Activated CD4-positive, alpha-beta memory T cell treated with anti-CD3 and anti-CD28 coated beads for 36 hours (primary cell): ENCODE measurements around the gene PRB3. TPM values are rescaled to one million over a fixed set of nuclear protein-coding genes. Genes with fewer than 3 reads are reported as not detected.
A peak's percentile ranks its signal among the peaks of the same experiment; 100 is the strongest.

ENCODE experiments used
- CTCF ChIA-PET: fragments of 350-600 bp; sonication (Branson Sonifier 250); formaldehyde crosslinking; loops from one replicate; lab custom pipeline; 2021; ENCODE audit warnings: antibody characterized with exemption, inconsistent platforms; lab: Charles Lee
- POLR2A ChIA-PET: fragments of 350-600 bp; sonication (Branson Sonifier 250); formaldehyde crosslinking; loops from one replicate; lab custom pipeline; 2021; ENCODE audit warnings: antibody characterized with exemption; lab: Charles Lee
- DNase-seq: peaks from one replicate; pipeline ENCODE4 v3.0.0-alpha.2; 2020
- H3K27ac Mint-ChIP-seq: one replicate; pipeline ENCODE4 v1.8.0; 2021; ENCODE audit warnings: mixed read lengths
- H3K27me3 Mint-ChIP-seq: one replicate; pipeline ENCODE4 v1.8.0; 2021; ENCODE audit warnings: mixed read lengths
- H3K36me3 Mint-ChIP-seq: one replicate; pipeline ENCODE4 v1.8.0; 2021; ENCODE audit warnings: mixed read lengths
- H3K4me1 Mint-ChIP-seq: one replicate; pipeline ENCODE4 v1.8.0; 2021; ENCODE audit warnings: low read depth, mixed read lengths
- H3K4me3 Mint-ChIP-seq: one replicate; pipeline ENCODE4 v1.8.0; 2021; ENCODE audit warnings: mild to moderate bottlenecking, mixed read lengths
- H3K9me3 Mint-ChIP-seq: one replicate; pipeline ENCODE4 v1.8.0; 2021; ENCODE audit warnings: mixed read lengths
- intact Hi-C: fragments of 100-400 bp; cut with micrococcal nuclease; formaldehyde crosslinking; loops from one replicate; pipeline ENCODE4 v1.15.1; 2023
- total RNA-seq, 2 experiments: library from RNA; stranded (reverse); gene quantifications; one replicate each; pipeline ENCODE4 v1.2.3, GENCODE V29; 2021

PRB3 gene
- total RNA-seq, result not detected

DNA sequence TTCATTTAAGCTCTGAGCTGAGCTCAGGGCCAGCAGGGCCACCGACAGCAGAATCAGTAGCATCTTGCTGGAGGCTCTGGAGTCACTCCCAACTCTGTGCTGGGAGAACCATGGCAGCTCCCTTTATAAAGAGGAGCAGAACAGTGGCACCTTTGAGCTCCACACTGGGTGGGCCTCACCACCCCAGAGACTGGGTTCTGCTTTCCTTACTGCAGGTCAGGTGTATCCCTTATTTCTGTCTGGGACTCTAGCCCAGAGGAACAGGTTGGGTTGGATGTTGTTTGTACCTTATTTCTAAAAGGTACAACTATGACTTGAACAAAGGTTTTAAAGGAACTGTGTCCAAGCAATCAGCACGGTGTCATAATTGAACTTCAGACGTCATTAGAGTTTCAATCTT lies at the start of gene PRB3:
TSS of gene PRB3 (minus strand) at position 101 of the 400 bp plus-strand sequence. CDS start at position 63, 38 bp downstream.
- Mint-ChIP-seq H3K27me3 (no peaks in the 10 kb centered on the region), H3K9me3 (no peaks in the 10 kb centered on the region), H3K4me3 (no peak within 1 kb of the TSS), H3K4me1 (no peaks in the 10 kb centered on the region), H3K27ac (no peak within 1 kb of the TSS), H3K36me3 (no peaks in the 10 kb centered on the region)
- intact Hi-C loops, result no loop called here
- ChIA-PET CTCF (no interaction called here), POLR2A (no interaction called here)
- DNase-seq, result no peak

DNA sequence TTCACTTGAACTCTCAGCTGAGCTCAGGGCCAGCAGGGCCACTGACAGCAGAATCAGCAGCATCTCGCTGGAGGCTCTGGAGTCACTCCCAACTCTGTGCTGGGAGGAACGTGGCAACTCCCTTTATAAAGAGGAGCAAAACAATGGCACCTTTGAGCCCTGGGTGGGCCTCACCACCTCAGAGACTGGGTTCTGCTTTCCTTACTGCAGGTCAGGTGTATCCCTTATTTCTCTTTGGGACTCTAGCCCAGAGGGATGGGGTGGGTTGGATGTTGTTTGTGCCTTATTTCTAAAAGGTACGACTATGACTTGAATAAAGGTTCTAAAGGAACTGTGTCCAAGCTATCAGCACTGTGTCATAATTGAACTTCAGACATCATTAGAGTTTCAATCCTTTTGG lies 40.8 kb upstream of the PRB3 start, which contains the start of gene PRB4:
TSS of gene PRB4 (minus strand) at position 101 of the 400 bp plus-strand sequence. CDS start at position 63, 38 bp downstream.
- CTCF ChIA-PET, result no interaction called here
- DNase-seq, result no peak
- H3K27me3 Mint-ChIP-seq, result no peaks in the 10 kb centered on the region
- H3K36me3 Mint-ChIP-seq, result peaks cover 2% of the 10 kb centered on the region
- no peak within 1 kb of the TSS for H3K27ac Mint-ChIP-seq
- POLR2A ChIA-PET, result no interaction called here
- H3K4me1 Mint-ChIP-seq, result no peaks in the 10 kb centered on the region
- intact Hi-C loops, result no loop called here
- H3K4me3 Mint-ChIP-seq, result no peak within 1 kb of the TSS
- peaks cover 16% of the 10 kb centered on the region for H3K9me3 Mint-ChIP-seq

GRCh38 chr12:11307143-11307542 lies 37.6 kb upstream of the PRB3 start:
- no peaks in the 10 kb centered on the region for H3K27me3 Mint-ChIP-seq
- intact Hi-C loops, result no loop called here

GRCh38 chr12:11273449-11273848 lies 3.9 kb upstream of the PRB3 start:
- no peak overlapping the region for H3K4me3 Mint-ChIP-seq
- no peaks in the 10 kb centered on the region for H3K36me3 Mint-ChIP-seq
- POLR2A ChIA-PET, result no interaction called here
- H3K27ac Mint-ChIP-seq, result no peak overlapping the region
- no peaks in the 10 kb centered on the region for H3K27me3 Mint-ChIP-seq
- no peak for DNase-seq
- H3K4me1 Mint-ChIP-seq, result no peaks in the 10 kb centered on the region
- intact Hi-C loops, result no loop called here
- CTCF ChIA-PET, result no interaction called here
- H3K9me3 Mint-ChIP-seq, result no peaks in the 10 kb centered on the region

More at GRCh38 chr12:11307143-11307542, 37.6 kb upstream of the PRB3 start:
- Mint-ChIP-seq H3K9me3 (peaks cover 20% of the 10 kb centered on the region), H3K27ac (no peak overlapping the region), H3K4me1 (no peaks in the 10 kb centered on the region), H3K36me3 (no peaks in the 10 kb centered on the region), H3K4me3 (no peak overlapping the region)
- CTCF ChIA-PET, result no interaction called here
- DNase-seq, result no peak
- POLR2A ChIA-PET, result no interaction called here

GRCh38 chr12:11264501-11264900 lies 5.0 kb downstream of the PRB3 start:
- DNase-seq, result no peak
- H3K9me3 Mint-ChIP-seq, result peaks cover 21% of the 10 kb centered on the region
- H3K27ac Mint-ChIP-seq, result no peak overlapping the region
- intact Hi-C loops, result no loop called here
- no peaks in the 10 kb centered on the region for H3K36me3 Mint-ChIP-seq
- CTCF ChIA-PET, result no interaction called here
- H3K27me3 Mint-ChIP-seq, result no peaks in the 10 kb centered on the region
- POLR2A ChIA-PET, result no interaction called here
- H3K4me3 Mint-ChIP-seq, result no peak overlapping the region
- H3K4me1 Mint-ChIP-seq, result no peaks in the 10 kb centered on the region

DNA sequence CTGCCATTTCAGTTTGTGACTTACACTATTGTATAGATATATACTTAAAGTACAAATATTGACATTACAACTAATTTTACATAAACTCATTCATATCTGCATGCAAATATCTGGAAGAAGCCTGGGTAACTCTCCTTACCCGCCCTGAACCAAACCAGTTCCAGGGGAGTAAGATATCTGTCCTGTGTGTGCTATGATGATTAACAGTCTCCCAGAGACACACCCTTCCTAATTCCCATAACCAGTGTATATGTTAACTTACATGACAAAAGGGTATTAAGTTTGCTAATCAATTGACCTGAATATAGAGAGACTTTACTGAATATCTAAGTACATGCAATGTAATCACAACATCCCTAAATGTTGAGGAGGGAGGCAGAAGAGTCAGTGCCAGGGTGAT lies 23.0 kb downstream of the PRB3 start:
- Mint-ChIP-seq H3K27me3 (no peaks in the 10 kb centered on the region), H3K36me3 (peaks cover 4% of the 10 kb centered on the region), H3K9me3 (peaks cover 6% of the 10 kb centered on the region), H3K4me3 (no peak overlapping the region), H3K27ac (no peak overlapping the region), H3K4me1 (no peaks in the 10 kb centered on the region)
- intact Hi-C loops, result no loop called here
- ChIA-PET POLR2A (no interaction called here), CTCF (no interaction called here)
- no peak for DNase-seq

- ChIA-PET POLR2A (no interaction called here), CTCF (no interaction called here)
- Mint-ChIP-seq H3K27ac (no peak overlapping the region), H3K4me1 (no peaks in the 10 kb centered on the region), H3K4me3 (no peak overlapping the region), H3K27me3 (no peaks in the 10 kb centered on the region), H3K9me3 (no peaks in the 10 kb centered on the region), H3K36me3 (no peaks in the 10 kb centered on the region)
- no peak for DNase-seq
- intact Hi-C loops, result no loop called here
Observed at GRCh38 chr12:11242656-11243055, 26.9 kb downstream of the PRB3 start.

GRCh38 chr12:11240348-11240930 lies 29.1 kb downstream of the PRB3 start:
- no peaks in the 10 kb centered on the region for H3K27me3 Mint-ChIP-seq
- H3K9me3 Mint-ChIP-seq, result peaks cover 3% of the 10 kb centered on the region
- no peaks in the 10 kb centered on the region for H3K36me3 Mint-ChIP-seq
- H3K27ac Mint-ChIP-seq, result no peak overlapping the region
- H3K4me3 Mint-ChIP-seq, result no peak overlapping the region
- no peaks in the 10 kb centered on the region for H3K4me1 Mint-ChIP-seq
- ChIA-PET CTCF (interaction anchor here (1.3 kb wide), 1 partner anchor 12 kb away, joined by 4 read pairs; no protein-coding TSS in a partner anchor), POLR2A (no interaction called here)
- intact Hi-C loops, result no loop called here
- DNase-seq, result no peak

GRCh38 chr12:11238275-11238674 lies 31.2 kb downstream of the PRB3 start:
- CTCF ChIA-PET, result no interaction called here
- Mint-ChIP-seq H3K36me3 (no peaks in the 10 kb centered on the region), H3K4me3 (no peak overlapping the region), H3K9me3 (peaks cover 3% of the 10 kb centered on the region), H3K4me1 (no peaks in the 10 kb centered on the region), H3K27me3 (no peaks in the 10 kb centered on the region), H3K27ac (no peak overlapping the region)
- POLR2A ChIA-PET, result no interaction called here
- intact Hi-C loops, result no loop called here
- DNase-seq, result no peak

DNA sequence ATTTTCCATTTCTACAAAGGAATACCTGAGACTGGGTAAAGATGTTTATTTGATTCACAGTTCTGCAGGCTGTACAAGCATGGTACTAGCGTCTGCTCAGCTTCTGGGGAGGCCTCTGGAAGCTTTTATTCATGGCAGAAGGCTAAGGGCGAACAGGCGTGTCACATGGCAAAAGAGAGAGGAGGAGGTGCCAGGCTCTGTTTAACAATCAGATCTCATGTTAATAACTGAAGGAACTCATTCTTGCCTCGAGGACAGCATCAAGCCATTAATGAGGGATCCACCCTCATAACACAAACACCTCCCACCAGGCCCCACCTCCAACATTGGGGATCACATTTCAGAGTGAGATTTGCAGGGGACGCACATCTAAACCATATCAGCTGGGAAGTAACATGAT lies 36.0 kb downstream of the PRB3 start:
- H3K36me3 Mint-ChIP-seq, result no peaks in the 10 kb centered on the region
- H3K9me3 Mint-ChIP-seq, result peaks cover 3% of the 10 kb centered on the region
- no peaks in the 10 kb centered on the region for H3K27me3 Mint-ChIP-seq
- H3K27ac Mint-ChIP-seq, result no peak overlapping the region
- ChIA-PET CTCF (no interaction called here), POLR2A (no interaction called here)
- H3K4me3 Mint-ChIP-seq, result no peak overlapping the region
- intact Hi-C loops, result no loop called here
- DNase-seq, result no peak
- no peaks in the 10 kb centered on the region for H3K4me1 Mint-ChIP-seq

GRCh38 chr12:11228296-11228879 lies 41.1 kb downstream of the PRB3 start:
- DNase-seq, result peak; percentile 52
- no peaks in the 10 kb centered on the region for H3K27me3 Mint-ChIP-seq
- no peaks in the 10 kb centered on the region for H3K36me3 Mint-ChIP-seq
- ChIA-PET CTCF (interaction anchor here (0.7 to 5.6 kb wide), 5 partner anchors 13 to 457 kb away, joined by 3 to 46 read pairs (median 4); no protein-coding TSS in a partner anchor), POLR2A (no interaction called here)
- intact Hi-C loops, result loop anchor here (1.0 kb wide), 1 partner anchor 258 kb away; no protein-coding TSS in a partner anchor
- H3K4me3 Mint-ChIP-seq, result no peak overlapping the region
- H3K9me3 Mint-ChIP-seq, result no peaks in the 10 kb centered on the region
- H3K27ac Mint-ChIP-seq, result no peak overlapping the region
- no peaks in the 10 kb centered on the region for H3K4me1 Mint-ChIP-seq

- DNase-seq, result no peak
- Mint-ChIP-seq H3K4me3 (no peak overlapping the region), H3K9me3 (no peaks in the 10 kb centered on the region), H3K36me3 (no peaks in the 10 kb centered on the region), H3K27me3 (no peaks in the 10 kb centered on the region), H3K4me1 (no peaks in the 10 kb centered on the region), H3K27ac (no peak overlapping the region)
- ChIA-PET POLR2A (no interaction called here), CTCF (interaction anchor here (1.5 to 5.6 kb wide), 2 partner anchors 260 to 456 kb away, joined by 6 to 46 read pairs; no protein-coding TSS in a partner anchor)
- intact Hi-C loops, result no loop called here
Observed at GRCh38 chr12:11227373-11227772, 42.1 kb downstream of the PRB3 start.
